KMS-11 (cell line): Measurements from ENCODE around the gene PPP1R3G.

Experiments used
- H2AFZ ChIP-seq: fragments of 200-600 bp; sonication (generic); 2 replicates; pipeline ENCODE4 v1.6.1; 2016; ENCODE audit warnings: antibody characterized with exemption, mixed run types, low read depth
- H3K27ac ChIP-seq: fragments of 200-600 bp; sonication (generic); 2 replicates; pipeline ENCODE4 v1.6.1; 2016; ENCODE audit warnings: mild to moderate bottlenecking, mixed run types
- H3K27me3 ChIP-seq: fragments of 200-600 bp; sonication (generic); 2 replicates; pipeline ENCODE4 v1.6.1; 2017; ENCODE audit warnings: mild to moderate bottlenecking, low read depth, mixed run types, moderate library complexity; ENCODE audit not compliant: insufficient read depth
- H3K36me3 ChIP-seq: fragments of 200-600 bp; sonication (generic); 2 replicates; pipeline ENCODE4 v1.6.1; 2017; ENCODE audit warnings: mild to moderate bottlenecking, mixed run types; ENCODE audit not compliant: insufficient read depth
- H3K4me1 ChIP-seq: fragments of 200-600 bp; sonication (generic); 2 replicates; pipeline ENCODE4 v1.6.1; 2016; ENCODE audit warnings: mild to moderate bottlenecking, low read depth, mixed run types; ENCODE audit not compliant: poor library complexity, severe bottlenecking
- H3K4me2 ChIP-seq: fragments of 200-600 bp; sonication (generic); 2 replicates; pipeline ENCODE4 v1.7.0; 2016; ENCODE audit warnings: mild to moderate bottlenecking, mixed run types
- H3K4me3 ChIP-seq: fragments of 200-600 bp; sonication (generic); IDR thresholded peaks from 2 replicates; pipeline ENCODE4 v1.6.1; 2017; ENCODE audit warnings: low read depth, low read length, mixed read lengths; ENCODE audit not compliant: insufficient read depth
- H3K79me2 ChIP-seq: fragments of 200-600 bp; sonication (generic); 2 replicates; pipeline ENCODE4 v1.6.1; 2016; ENCODE audit warnings: low read depth, mixed run types; ENCODE audit not compliant: insufficient read depth
- H3K9ac ChIP-seq: fragments of 200-600 bp; sonication (generic); 2 replicates; pipeline ENCODE4 v1.6.1; 2016; ENCODE audit warnings: mild to moderate bottlenecking, mixed run types
- H4K20me1 ChIP-seq: fragments of 200-600 bp; sonication (generic); 2 replicates; pipeline ENCODE4 v1.6.1; 2016; ENCODE audit warnings: mild to moderate bottlenecking, mixed run types; ENCODE audit not compliant: insufficient read depth
- TF ChIP-seq, protein P1 (sequence below): fragments of 200-600 bp; sonication (generic); conservative IDR thresholded peaks from 2 replicates; pipeline ENCODE4 v1.6.1; 2017; ENCODE audit warnings: low read depth, mild to moderate bottlenecking, antibody characterized with exemption, low read length, moderate library complexity, mixed read lengths

The PPP1R3G gene

GRCh38 chr6:5098501-5099270, 13.5 kb downstream of the PPP1R3G start:
- no peak overlapping the region for H2AFZ ChIP-seq
- H3K9ac ChIP-seq = no peak overlapping the region
- TF ChIP-seq, protein P1, sequence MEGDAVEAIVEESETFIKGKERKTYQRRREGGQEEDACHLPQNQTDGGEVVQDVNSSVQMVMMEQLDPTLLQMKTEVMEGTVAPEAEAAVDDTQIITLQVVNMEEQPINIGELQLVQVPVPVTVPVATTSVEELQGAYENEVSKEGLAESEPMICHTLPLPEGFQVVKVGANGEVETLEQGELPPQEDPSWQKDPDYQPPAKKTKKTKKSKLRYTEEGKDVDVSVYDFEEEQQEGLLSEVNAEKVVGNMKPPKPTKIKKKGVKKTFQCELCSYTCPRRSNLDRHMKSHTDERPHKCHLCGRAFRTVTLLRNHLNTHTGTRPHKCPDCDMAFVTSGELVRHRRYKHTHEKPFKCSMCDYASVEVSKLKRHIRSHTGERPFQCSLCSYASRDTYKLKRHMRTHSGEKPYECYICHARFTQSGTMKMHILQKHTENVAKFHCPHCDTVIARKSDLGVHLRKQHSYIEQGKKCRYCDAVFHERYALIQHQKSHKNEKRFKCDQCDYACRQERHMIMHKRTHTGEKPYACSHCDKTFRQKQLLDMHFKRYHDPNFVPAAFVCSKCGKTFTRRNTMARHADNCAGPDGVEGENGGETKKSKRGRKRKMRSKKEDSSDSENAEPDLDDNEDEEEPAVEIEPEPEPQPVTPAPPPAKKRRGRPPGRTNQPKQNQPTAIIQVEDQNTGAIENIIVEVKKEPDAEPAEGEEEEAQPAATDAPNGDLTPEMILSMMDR = no peak
- H3K36me3 ChIP-seq = no peaks in the 10 kb centered on the region
- H3K79me2 ChIP-seq = no peaks in the 10 kb centered on the region
- no peak overlapping the region for H3K27ac ChIP-seq
- no peaks in the 10 kb centered on the region for H3K4me1 ChIP-seq
- no peaks in the 10 kb centered on the region for H4K20me1 ChIP-seq
- H3K27me3 ChIP-seq = no peaks in the 10 kb centered on the region
- H3K4me2 ChIP-seq = no peak overlapping the region
- H3K4me3 ChIP-seq = no peak overlapping the region

DNA sequence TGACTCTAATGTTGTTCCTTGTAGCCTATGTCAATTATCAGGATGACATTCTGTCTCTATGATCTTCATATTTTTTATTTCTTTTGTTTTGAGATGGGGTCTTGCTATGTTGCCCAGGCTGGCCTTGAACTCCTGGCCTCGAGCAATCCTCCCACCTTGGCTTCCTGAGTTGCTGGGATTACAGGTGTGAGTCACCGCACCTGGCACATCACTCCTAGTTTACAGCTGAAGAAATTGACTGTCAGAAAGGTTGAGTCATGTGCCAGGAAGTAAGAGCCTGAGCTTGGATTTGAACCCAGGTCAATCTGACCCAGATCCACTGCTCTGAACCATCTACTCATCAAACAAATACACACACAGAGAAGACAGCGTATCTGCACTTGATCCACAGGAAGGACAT, 14.4 kb downstream of the PPP1R3G start:
- no peak overlapping the region for H3K9ac ChIP-seq
- no peak overlapping the region for H2AFZ ChIP-seq
- H3K79me2 ChIP-seq = no peaks in the 10 kb centered on the region
- no peaks in the 10 kb centered on the region for H3K27me3 ChIP-seq
- no peaks in the 10 kb centered on the region for H3K4me1 ChIP-seq
- H3K27ac ChIP-seq = no peak overlapping the region
- H3K4me3 ChIP-seq = no peak overlapping the region
- H3K36me3 ChIP-seq = no peaks in the 10 kb centered on the region
- no peaks in the 10 kb centered on the region for H4K20me1 ChIP-seq
- H3K4me2 ChIP-seq = no peak overlapping the region
- TF ChIP-seq, protein P1 = no peak

GRCh38 chr6:5100806-5101205, 15.7 kb downstream of the PPP1R3G start:
- Histone ChIP-seq H3K27ac (no peak overlapping the region), H2AFZ (no peak overlapping the region), H3K9ac (no peak overlapping the region), H4K20me1 (no peaks in the 10 kb centered on the region), H3K4me1 (no peaks in the 10 kb centered on the region), H3K79me2 (no peaks in the 10 kb centered on the region), H3K4me3 (no peak overlapping the region), H3K4me2 (no peak overlapping the region), H3K36me3 (no peaks in the 10 kb centered on the region), H3K27me3 (no peaks in the 10 kb centered on the region)
- TF ChIP-seq, protein P1 = no peak

DNA sequence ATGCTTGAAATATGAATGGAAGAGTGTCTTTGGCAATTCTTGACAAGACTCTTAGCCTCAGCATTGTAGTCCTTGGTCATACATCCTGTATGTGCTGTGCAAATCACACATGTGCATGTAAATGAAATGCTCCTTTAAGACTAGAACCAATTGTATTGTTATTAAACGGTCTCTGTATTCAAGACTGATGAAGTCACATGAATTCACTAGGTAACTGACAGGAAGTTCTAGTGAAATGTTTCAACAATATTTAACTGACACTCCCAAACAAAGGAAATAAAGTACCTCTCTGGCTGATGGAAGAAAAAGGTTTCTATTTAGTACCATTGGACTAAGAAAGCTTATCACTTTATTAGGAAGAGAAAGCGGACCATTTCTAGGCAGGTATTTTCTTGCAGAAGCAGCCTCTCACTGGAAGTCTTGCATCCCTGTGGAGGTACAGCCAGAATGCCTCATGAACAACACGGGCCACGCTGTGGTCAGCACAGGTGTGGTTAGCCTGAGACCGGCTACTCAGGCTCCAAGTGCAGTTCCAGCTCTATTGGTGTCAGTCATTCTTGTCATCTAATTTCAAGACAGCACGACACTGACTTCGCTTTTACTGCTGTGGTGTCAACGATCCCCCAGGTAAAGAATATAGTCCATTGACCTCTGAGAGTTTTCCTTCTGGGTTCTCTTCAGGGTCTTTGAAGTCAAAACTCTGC, 17.3 kb downstream of the PPP1R3G start:
- no peak overlapping the region for H3K4me3 ChIP-seq
- no peaks in the 10 kb centered on the region for H3K36me3 ChIP-seq
- no peaks in the 10 kb centered on the region for H3K4me1 ChIP-seq
- H3K27me3 ChIP-seq = no peaks in the 10 kb centered on the region
- no peaks in the 10 kb centered on the region for H3K79me2 ChIP-seq
- H2AFZ ChIP-seq = no peak overlapping the region
- H3K9ac ChIP-seq = no peak overlapping the region
- no peak overlapping the region for H3K27ac ChIP-seq
- TF ChIP-seq, protein P1 = no peak
- no peak overlapping the region for H3K4me2 ChIP-seq
- H4K20me1 ChIP-seq = no peaks in the 10 kb centered on the region
